Esophagus (tissue), 2 donors: Measurements from ENCODE around the gene CCR5. TPM values are rescaled to one million over a fixed set of nuclear protein-coding genes. Genes with fewer than 3 reads are reported as not detected.

ENCODE experiments used
- H3K27ac ChIP-seq, 2 donors: one replicate each; pipeline ENCODE4 v1.5.1; 2013; ENCODE audit warnings: low read depth in 2 of 2, mild to moderate bottlenecking in 2 of 2, inconsistent platforms in 1 of 2, low read length in 1 of 2, moderate library complexity in 1 of 2
- H3K27me3 ChIP-seq, 2 donors: one replicate each; pipeline ENCODE4 v1.6.1; 2013; ENCODE audit warnings: low read length in 2 of 2, control low read depth in 1 of 2, mild to moderate bottlenecking in 1 of 2; ENCODE audit not compliant: insufficient read depth in 2 of 2, control insufficient read depth in 1 of 2
- H3K36me3 ChIP-seq, 2 donors: one replicate each; pipeline ENCODE4 v1.6.1; 2013; ENCODE audit warnings: low read length in 1 of 2; ENCODE audit not compliant: control insufficient read depth in 2 of 2, insufficient read depth in 2 of 2
- H3K4me1 ChIP-seq, 2 donors: one replicate each; pipeline ENCODE4 v1.6.1; 2013; ENCODE audit warnings: low read length in 1 of 2; ENCODE audit not compliant: control insufficient read depth in 2 of 2, insufficient read depth in 2 of 2
- H3K4me3 ChIP-seq, 2 donors: one replicate each; pipeline ENCODE4 v1.5.1; 2013; ENCODE audit warnings: low read length in 2 of 2, mild to moderate bottlenecking in 2 of 2, low read depth in 1 of 2, moderate library complexity in 1 of 2
- H3K9me3 ChIP-seq, 2 donors: one replicate each; pipeline ENCODE4 v1.6.1; 2013; ENCODE audit warnings: mild to moderate bottlenecking in 2 of 2, low read depth in 1 of 2, low read length in 1 of 2, moderate library complexity in 1 of 2; ENCODE audit not compliant: control insufficient read depth in 2 of 2, insufficient read depth in 1 of 2
- WGBS, 2 donors: extraction: QIAGEN DNeasy Blood & Tissue Kit; methylation state at CpG; one replicate each; pipeline ENCODE4 v1.1.7; 2013; 5-methylcytosine and 5-hydroxymethylcytosine counted together
- polyA plus RNA-seq, 2 donors: library from polyadenylated mRNA; stranded (reverse); fragments of 200-250 nt; gene quantifications; one replicate each; pipeline ENCODE4 v1.2.3, GENCODE V29; 2013
- donor health status: healthy with polysubstance abuse.
- donor health status: Bipolar disorder and iron deficiency.

Gene CCR5
- polyA plus RNA-seq, 2 donors = 0.73 to 1.2 TPM

DNA sequence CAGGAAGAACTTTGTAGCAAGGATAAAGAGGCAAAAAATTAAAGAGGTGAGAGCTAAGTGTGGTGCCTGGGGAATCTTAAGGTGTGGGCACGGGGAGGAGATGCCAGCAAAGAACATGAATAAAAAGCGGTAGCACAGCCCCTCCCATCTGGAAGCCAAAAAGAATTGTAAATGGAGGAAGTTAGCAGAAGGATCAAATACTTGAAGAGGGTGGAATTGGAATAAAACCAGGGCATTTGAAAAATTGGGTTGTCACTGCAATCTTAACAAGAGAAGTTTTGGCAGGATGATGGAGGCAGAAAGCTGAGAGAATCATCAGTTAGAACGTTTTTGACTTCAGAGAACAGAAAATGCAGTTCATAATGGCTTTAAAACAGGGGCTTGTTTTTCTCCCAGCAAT is 14.5 kb upstream of the CCR5 start:
- peaks cover 0 to 2% of the 10 kb centered on the region in 2 donors for H3K4me1 ChIP-seq
- no peaks in the 10 kb centered on the region for H3K27me3 ChIP-seq
- no peaks in the 10 kb centered on the region for H3K36me3 ChIP-seq
- 29 to 39% methylated on average over 3 of the region's 3 CpGs for WGBS, 2 donors
- no peaks in the 10 kb centered on the region for H3K9me3 ChIP-seq
- H3K4me3 ChIP-seq = no peak overlapping the region
- no peak overlapping the region for H3K27ac ChIP-seq

GRCh38 chr3:46356909-46357308 is 13.8 kb upstream of the CCR5 start:
- H3K4me3 ChIP-seq = no peak overlapping the region
- no peaks in the 10 kb centered on the region for H3K27me3 ChIP-seq
- WGBS, 2 donors = 71 to 85% methylated on average over 4 of the region's 4 CpGs

GRCh38 chr3:46358466-46358865 is 12.3 kb upstream of the CCR5 start:
- Histone ChIP-seq H3K27me3 (no peaks in the 10 kb centered on the region), H3K27ac (no peak overlapping the region), H3K9me3 (no peaks in the 10 kb centered on the region), H3K4me3 (no peak overlapping the region), H3K36me3 (no peaks in the 10 kb centered on the region), H3K4me1 (peaks cover 0 to 2% of the 10 kb centered on the region in 2 donors)
- 82 to 83% methylated on average over 6 of the region's 6 CpGs for WGBS, 2 donors

More at GRCh38 chr3:46356909-46357308, 13.8 kb upstream of the CCR5 start:
- Histone ChIP-seq H3K9me3 (no peaks in the 10 kb centered on the region), H3K27ac (no peak overlapping the region), H3K36me3 (no peaks in the 10 kb centered on the region), H3K4me1 (peaks cover 0 to 2% of the 10 kb centered on the region in 2 donors)

DNA sequence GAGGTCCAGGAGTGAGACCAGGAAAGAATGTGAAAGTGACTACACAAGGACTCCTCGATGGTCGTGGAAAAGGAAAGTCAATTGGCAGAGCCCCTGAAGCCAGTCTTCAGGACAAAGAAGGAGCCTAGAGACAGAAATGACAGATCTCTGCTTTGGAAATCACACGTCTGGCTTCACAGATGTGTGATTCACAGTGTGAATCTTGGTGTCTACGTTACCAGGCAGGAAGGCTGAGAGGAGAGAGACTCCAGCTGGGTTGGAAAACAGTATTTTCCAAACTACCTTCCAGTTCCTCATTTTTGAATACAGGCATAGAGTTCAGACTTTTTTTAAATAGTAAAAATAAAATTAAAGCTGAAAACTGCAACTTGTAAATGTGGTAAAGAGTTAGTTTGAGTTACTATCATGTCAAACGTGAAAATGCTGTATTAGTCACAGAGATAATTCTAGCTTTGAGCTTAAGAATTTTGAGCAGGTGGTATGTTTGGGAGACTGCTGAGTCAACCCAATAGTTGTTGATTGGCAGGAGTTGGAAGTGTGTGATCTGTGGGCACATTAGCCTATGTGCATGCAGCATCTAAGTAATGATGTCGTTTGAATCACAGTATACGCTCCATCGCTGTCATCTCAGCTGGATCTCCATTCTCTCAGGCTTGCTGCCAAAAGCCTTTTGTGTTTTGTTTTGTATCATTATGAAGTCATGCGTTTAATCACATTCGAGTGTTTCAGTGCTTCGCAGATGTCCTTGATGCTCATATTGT is 10.8 kb upstream of the CCR5 start:
- Histone ChIP-seq H3K27ac (peak overlapping the region in 1 of 2 donors; percentile 15), H3K4me3 (no peak overlapping the region)
- 24 to 37% methylated on average over 11 of the region's 11 CpGs for WGBS, 2 donors

GRCh38 chr3:46360907-46361306 is 9.8 kb upstream of the CCR5 start:
- Histone ChIP-seq H3K9me3 (no peaks in the 10 kb centered on the region), H3K27ac (no peak overlapping the region), H3K36me3 (no peaks in the 10 kb centered on the region), H3K4me1 (peaks cover 0 to 2% of the 10 kb centered on the region in 2 donors), H3K4me3 (no peak overlapping the region), H3K27me3 (no peaks in the 10 kb centered on the region)
- 68 to 81% methylated on average over 6 of the region's 6 CpGs for WGBS, 2 donors

More for the DNA sequence above, 10.8 kb upstream of the CCR5 start:
- Histone ChIP-seq H3K27me3 (no peaks in the 10 kb centered on the region), H3K36me3 (no peaks in the 10 kb centered on the region), H3K4me1 (peaks cover 0 to 2% of the 10 kb centered on the region in 2 donors), H3K9me3 (no peaks in the 10 kb centered on the region)

- no peak overlapping the region for H3K27ac ChIP-seq
- H3K27me3 ChIP-seq = no peaks in the 10 kb centered on the region
- no peaks in the 10 kb centered on the region for H3K36me3 ChIP-seq
- peaks cover 0 to 2% of the 10 kb centered on the region in 2 donors for H3K4me1 ChIP-seq
- no peaks in the 10 kb centered on the region for H3K9me3 ChIP-seq
- WGBS, 2 donors = 59 to 63% methylated on average over 8 of the region's 8 CpGs
- H3K4me3 ChIP-seq = no peak overlapping the region
Measured at GRCh38 chr3:46361408-46362283, 9.1 kb upstream of the CCR5 start.

DNA sequence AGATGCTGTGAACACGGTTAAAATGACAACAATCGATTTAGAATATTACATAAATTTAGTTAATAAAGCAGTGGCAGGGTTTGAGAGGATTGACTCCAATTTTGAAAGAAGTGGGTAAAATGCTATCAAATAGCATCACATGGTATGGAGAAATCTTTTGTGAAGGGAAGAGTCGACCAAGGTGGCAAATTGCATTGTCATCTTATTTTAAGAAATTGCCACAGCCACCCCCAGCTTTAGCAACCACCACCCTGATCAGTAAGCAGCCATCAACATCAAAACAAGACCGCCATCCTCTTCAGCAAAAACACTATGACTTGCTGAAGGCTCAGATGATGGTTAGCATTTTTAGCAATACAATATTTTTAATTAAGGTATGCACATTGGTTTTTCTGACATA is 5.7 kb upstream of the CCR5 start:
- no peak overlapping the region for H3K4me3 ChIP-seq
- H3K36me3 ChIP-seq = no peaks in the 10 kb centered on the region
- 82 to 89% methylated on average over 4 of the region's 4 CpGs for WGBS, 2 donors
- H3K4me1 ChIP-seq = peaks cover 0 to 2% of the 10 kb centered on the region in 2 donors
- no peaks in the 10 kb centered on the region for H3K9me3 ChIP-seq
- no peak overlapping the region for H3K27ac ChIP-seq
- H3K27me3 ChIP-seq = no peaks in the 10 kb centered on the region

DNA sequence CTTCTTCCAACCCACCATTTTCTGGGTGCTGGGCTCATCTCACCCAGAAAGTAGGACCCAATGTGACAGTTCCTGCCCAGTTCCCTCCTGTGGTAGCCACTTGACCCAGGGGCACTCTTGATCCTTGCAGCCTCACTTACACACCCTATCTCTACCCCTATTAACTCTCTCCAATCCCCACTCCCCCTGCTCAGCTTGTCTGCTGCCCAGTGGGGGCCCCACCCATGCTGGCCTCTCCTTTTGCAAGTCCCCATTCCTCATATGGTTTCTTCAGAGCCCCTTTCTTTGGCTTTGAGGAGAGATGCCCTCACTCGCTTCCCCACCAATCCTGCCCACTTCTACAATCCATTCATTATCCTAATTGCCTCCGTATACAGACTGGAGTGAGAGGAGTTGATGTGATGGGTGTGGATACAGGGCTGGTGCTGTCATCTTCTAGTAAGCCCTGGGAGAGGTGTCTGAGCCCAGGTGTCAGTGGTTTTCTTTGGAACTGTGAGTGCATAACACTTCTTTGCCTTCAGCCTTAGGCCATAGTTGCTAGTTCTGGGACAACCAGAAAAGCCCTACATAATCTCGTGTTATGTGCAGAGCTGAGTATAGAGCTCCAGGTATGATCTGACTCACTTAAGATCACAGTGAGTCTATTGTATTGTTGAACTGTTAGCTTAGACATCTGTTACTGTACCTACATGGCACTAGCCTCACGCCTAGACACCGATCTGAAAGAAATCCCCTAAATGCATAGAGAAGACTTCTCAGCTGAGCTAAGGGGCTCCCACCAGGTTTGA is 4.8 kb upstream of the CCR5 start:
- no peaks in the 10 kb centered on the region for H3K9me3 ChIP-seq
- no peak overlapping the region for H3K4me3 ChIP-seq
- no peak overlapping the region for H3K27ac ChIP-seq
- H3K27me3 ChIP-seq = no peaks in the 10 kb centered on the region
- 88 to 92% methylated on average over 5 of the region's 5 CpGs for WGBS, 2 donors
- H3K4me1 ChIP-seq = peaks cover 0 to under 1% of the 10 kb centered on the region in 2 donors
- no peaks in the 10 kb centered on the region for H3K36me3 ChIP-seq

GRCh38 chr3:46367811-46368210 is 2.9 kb upstream of the CCR5 start:
- peaks cover 0 to under 1% of the 10 kb centered on the region in 2 donors for H3K4me1 ChIP-seq
- H3K36me3 ChIP-seq = no peaks in the 10 kb centered on the region
- WGBS, 2 donors = 83 to 87% methylated on average over 5 of the region's 5 CpGs
- no peak overlapping the region for H3K27ac ChIP-seq
- no peak overlapping the region for H3K4me3 ChIP-seq
- no peaks in the 10 kb centered on the region for H3K9me3 ChIP-seq
- H3K27me3 ChIP-seq = no peaks in the 10 kb centered on the region
